Lower leg skin (tissue), 3 donors: ENCODE measurements around the gene SLX4IP.

Experiments
- POLR2A ChIP-seq, 2 donors: fragments of 450-650 bp; IDR thresholded peaks; one replicate each; pipeline ENCODE4 v1.6.1; 2016 to 2017; ENCODE audit warnings: antibody characterized with exemption in 2 of 2, mild to moderate bottlenecking in 1 of 2, moderate library complexity in 1 of 2
- TF ChIP-seq, protein P1 (sequence below), 3 donors: fragments of 450-650 bp; IDR thresholded peaks; one replicate each; pipeline ENCODE4 v1.5.1; 2016; ENCODE audit warnings: antibody characterized with exemption in 3 of 3, mild to moderate bottlenecking in 3 of 3, moderate library complexity in 2 of 3

DNA sequence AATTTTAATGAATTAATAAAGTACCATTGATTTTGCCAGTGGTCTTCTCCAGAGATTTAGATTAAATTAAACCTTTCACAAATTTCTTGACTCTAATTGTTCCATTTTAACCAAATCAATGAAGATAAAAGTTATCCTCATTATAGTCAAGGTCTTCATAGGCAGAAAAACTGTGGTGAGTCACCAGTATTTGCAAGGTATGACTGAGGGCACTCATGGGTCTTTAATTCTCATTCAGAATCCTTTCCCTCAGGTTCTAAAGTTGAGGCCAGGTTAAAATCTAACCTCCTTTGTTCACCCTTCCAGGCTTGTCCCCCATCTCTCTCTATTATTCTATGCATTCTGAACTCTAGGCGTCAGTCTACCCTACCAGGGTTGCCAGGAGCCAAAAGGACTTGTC, 144.8 kb downstream of the SLX4IP start:
- TF ChIP-seq, protein P1, sequence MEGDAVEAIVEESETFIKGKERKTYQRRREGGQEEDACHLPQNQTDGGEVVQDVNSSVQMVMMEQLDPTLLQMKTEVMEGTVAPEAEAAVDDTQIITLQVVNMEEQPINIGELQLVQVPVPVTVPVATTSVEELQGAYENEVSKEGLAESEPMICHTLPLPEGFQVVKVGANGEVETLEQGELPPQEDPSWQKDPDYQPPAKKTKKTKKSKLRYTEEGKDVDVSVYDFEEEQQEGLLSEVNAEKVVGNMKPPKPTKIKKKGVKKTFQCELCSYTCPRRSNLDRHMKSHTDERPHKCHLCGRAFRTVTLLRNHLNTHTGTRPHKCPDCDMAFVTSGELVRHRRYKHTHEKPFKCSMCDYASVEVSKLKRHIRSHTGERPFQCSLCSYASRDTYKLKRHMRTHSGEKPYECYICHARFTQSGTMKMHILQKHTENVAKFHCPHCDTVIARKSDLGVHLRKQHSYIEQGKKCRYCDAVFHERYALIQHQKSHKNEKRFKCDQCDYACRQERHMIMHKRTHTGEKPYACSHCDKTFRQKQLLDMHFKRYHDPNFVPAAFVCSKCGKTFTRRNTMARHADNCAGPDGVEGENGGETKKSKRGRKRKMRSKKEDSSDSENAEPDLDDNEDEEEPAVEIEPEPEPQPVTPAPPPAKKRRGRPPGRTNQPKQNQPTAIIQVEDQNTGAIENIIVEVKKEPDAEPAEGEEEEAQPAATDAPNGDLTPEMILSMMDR (IDR thresholded peaks at IDR 0.05) = no peak
- no peak for TF ChIP-seq POLR2A (IDR thresholded peaks at IDR 0.05)
